ENCODE data around the gene CRIP2. TPM values are rescaled to one million over a fixed set of nuclear protein-coding genes. Genes with fewer than 3 reads are reported as not detected.

CRIP2 gene
- polyA plus RNA-seq, 3 donors: 86.2 to 165 (median 146) TPM

- DNase-seq (ENCODE audit: extremely low read depth in 1 of 11, low read depth in 9 of 11, low spot score in 4 of 11): no peak
Measured at GRCh38 chr14:105500726-105501101, 26.1 kb downstream of the CRIP2 start.

- DNase-seq (ENCODE audit: extremely low read depth in 1 of 11, low read depth in 9 of 11, low spot score in 4 of 11): no peak
Measured at GRCh38 chr14:105501504-105502291, 27.1 kb downstream of the CRIP2 start.

GRCh38 chr14:105502446-105503295, 28.1 kb downstream of the CRIP2 start:
- DNase-seq (ENCODE audit: extremely low read depth in 1 of 11, low read depth in 9 of 11, low spot score in 4 of 11): no peak

DNA sequence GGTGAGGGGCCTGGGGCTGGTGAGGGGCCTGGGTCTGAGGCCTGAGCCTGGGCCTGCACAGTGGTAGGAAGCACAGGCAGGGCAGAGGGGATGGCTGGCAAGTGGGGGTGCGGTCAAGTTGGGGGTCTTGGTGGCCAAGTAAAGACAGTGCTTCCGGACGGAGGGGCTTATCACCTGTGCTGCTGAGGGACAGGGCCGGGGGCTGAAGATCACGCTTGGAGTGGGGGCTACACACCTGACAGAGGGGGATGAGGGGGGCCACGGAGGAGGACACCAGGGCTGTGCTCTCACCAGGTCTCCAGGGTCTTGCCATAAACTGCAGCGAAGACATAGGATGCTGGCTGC, 28.6 kb downstream of the CRIP2 start:
- no peak for DNase-seq (ENCODE audit: extremely low read depth in 1 of 11, low read depth in 9 of 11, low spot score in 4 of 11)

- no peak for DNase-seq (ENCODE audit: extremely low read depth in 1 of 11, low read depth in 9 of 11, low spot score in 4 of 11)
Measured at GRCh38 chr14:105503935-105504692, 29.5 kb downstream of the CRIP2 start.

GRCh38 chr14:105505101-105505500, 30.5 kb downstream of the CRIP2 start:
- no peak for DNase-seq (ENCODE audit: extremely low read depth in 1 of 11, low read depth in 9 of 11, low spot score in 4 of 11)

DNA sequence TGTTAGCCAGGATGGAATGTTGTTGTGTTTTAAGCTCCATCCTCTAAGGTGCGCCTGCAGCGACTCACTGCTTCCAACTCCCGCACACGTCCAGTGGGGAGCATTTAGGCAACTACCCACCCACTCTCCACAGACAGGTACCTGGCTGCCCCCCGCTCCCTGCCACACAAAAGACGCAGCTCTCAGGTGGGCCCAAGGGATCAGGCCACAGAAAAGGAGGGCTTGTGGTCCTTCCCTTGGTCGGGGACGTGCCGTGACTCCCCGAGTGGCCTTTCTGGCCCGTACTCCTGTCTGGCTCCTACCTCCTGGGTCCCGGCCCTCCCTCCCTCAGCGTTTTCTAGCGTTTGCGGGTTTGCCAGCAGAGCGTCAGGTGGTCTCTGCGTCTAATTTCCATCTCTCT, 32.6 kb downstream of the CRIP2 start:
- DNase-seq (ENCODE audit: extremely low read depth in 1 of 11, low read depth in 9 of 11, low spot score in 4 of 11): no peak

GRCh38 chr14:105508069-105508468, 33.4 kb downstream of the CRIP2 start:
- DNase-seq (ENCODE audit: extremely low read depth in 1 of 11, low read depth in 9 of 11, low spot score in 4 of 11): no peak

DNA sequence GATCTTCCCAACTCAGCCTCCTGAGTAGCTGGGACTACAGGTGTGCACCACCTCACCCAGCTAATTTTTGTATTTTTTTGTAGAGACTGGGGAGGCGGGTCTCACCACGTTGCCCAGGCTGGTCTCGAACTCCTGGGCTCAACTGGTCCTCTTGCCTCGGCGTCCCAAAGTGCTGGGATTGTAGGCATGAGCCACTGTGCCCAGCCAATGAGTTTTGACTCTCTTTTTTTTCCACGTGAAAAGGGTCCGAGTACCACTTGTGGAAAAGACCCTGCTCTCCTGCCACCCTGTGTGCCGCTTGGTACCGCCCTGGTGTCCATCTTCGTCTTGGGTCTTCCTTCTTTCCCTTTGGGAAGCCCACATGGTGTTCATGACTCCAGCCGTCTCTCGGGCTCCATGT, 34.0 kb downstream of the CRIP2 start:
- DNase-seq (ENCODE audit: extremely low read depth in 1 of 11, low read depth in 9 of 11, low spot score in 4 of 11): no peak

DNA sequence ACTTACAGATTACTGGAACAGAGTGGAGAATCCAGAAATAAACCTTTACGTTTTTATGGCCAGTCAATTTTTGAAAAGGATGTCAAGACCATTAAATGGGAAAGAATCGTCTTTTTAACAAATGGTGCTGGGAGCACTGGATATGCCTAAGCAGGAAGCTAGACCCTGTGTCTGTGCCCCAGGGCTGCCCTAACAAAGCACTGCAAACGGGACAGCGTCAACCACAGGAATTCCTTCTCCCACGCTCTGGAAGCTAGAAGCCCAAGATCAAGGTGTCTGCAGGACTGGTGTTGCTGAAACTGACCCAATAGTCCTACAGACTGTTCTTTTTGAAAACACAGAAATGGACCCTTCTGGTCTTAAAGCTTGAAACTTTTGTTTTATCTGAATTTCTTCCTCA, 42.5 kb downstream of the CRIP2 start:
- no peak for DNase-seq (ENCODE audit: extremely low read depth in 1 of 11, low read depth in 9 of 11, low spot score in 4 of 11)

- DNase-seq (ENCODE audit: extremely low read depth in 1 of 11, low read depth in 9 of 11, low spot score in 4 of 11): no peak
Measured at GRCh38 chr14:105519946-105520698, 45.5 kb downstream of the CRIP2 start.

- no peak for DNase-seq (ENCODE audit: extremely low read depth in 1 of 11, low read depth in 9 of 11, low spot score in 4 of 11)
Measured at GRCh38 chr14:105525326-105525725, 50.7 kb downstream of the CRIP2 start.

GRCh38 chr14:105525861-105526775, 51.5 kb downstream of the CRIP2 start, which contains the start of gene TMEM121:
Gene TMEM121, plus strand, starts transcription at chr14:105526583. Its CDS starts 2,252 bp downstream, at chr14:105528835.
- DNase-seq (ENCODE audit: extremely low read depth in 1 of 11, low read depth in 9 of 11, low spot score in 4 of 11): no peak

- DNase-seq (ENCODE audit: extremely low read depth in 1 of 11, low read depth in 9 of 11, low spot score in 4 of 11): no peak
Measured at GRCh38 chr14:105526776-105527380, 52.3 kb downstream of the CRIP2 start.

- no peak for DNase-seq (ENCODE audit: extremely low read depth in 1 of 11, low read depth in 9 of 11, low spot score in 4 of 11)
Measured at GRCh38 chr14:105527381-105527825, 52.8 kb downstream of the CRIP2 start.

GRCh38 chr14:105527826-105528585, 53.4 kb downstream of the CRIP2 start:
- peak in 8 of 11 donors; percentile 56 to 79 (median 70) for DNase-seq (ENCODE audit: extremely low read depth in 1 of 11, low read depth in 9 of 11, low spot score in 4 of 11)
